Keratinocyte (primary cell): Measurements from ENCODE around the gene CISD1. TPM values are rescaled to one million over a fixed set of nuclear protein-coding genes. Genes with fewer than 3 reads are reported as not detected.

Source experiments
- DNase-seq: peaks from one replicate; pipeline ENCODE4 v3.0.0-alpha.2; 2011; ENCODE audit warnings: low read depth, missing footprints, low spot score
- FAIRE-seq: peaks from 2 replicates; lab custom pipeline; 2011; peaks lifted over from hg19 to GRCh38; lab: Jason Lieb, UNC
- H2AFZ ChIP-seq: 2 replicates; pipeline ENCODE4 v1.6.0; 2012; ENCODE audit warnings: low read length, control low read depth, inconsistent platforms; ENCODE audit not compliant: control insufficient read depth
- H3K27ac ChIP-seq: 2 replicates; pipeline ENCODE4 v1.5.1; 2011; ENCODE audit warnings: low read length; ENCODE audit not compliant: control insufficient read depth, insufficient read depth
- H3K27me3 ChIP-seq: 3 replicates; pipeline ENCODE4 v1.6.0; 2011; ENCODE audit warnings: low read length; ENCODE audit not compliant: control insufficient read depth, insufficient read depth; ENCODE audit errors: extremely low read depth
- H3K36me3 ChIP-seq, 2 experiments: 2 replicates in 1 of 2; 3 replicates in 1 of 2; pipeline ENCODE4 v1.5.1; 2011; ENCODE audit warnings: low read length in 2 of 2, mild to moderate bottlenecking in 1 of 2; ENCODE audit not compliant: control insufficient read depth in 2 of 2, insufficient read depth in 2 of 2; ENCODE audit errors: extremely low read depth in 1 of 2
- H3K4me1 ChIP-seq: 3 replicates; pipeline ENCODE4 v1.5.1; 2011; ENCODE audit warnings: low read length; ENCODE audit not compliant: control insufficient read depth, insufficient read depth; ENCODE audit errors: extremely low read depth
- H3K4me2 ChIP-seq: 3 replicates; pipeline ENCODE4 v1.6.0; 2011; ENCODE audit warnings: low read depth, low read length; ENCODE audit not compliant: control insufficient read depth, insufficient read depth; ENCODE audit errors: extremely low read depth
- H3K4me3 ChIP-seq, 3 experiments: fragments of 200-600 bp in 1 of 3; sonication (generic) in 1 of 3; 2 replicates in 2 of 3; 3 replicates in 1 of 3; pipeline ENCODE4 v1.5.1; 2011 to 2016; ENCODE audit warnings: low read length in 3 of 3, mild to moderate bottlenecking in 3 of 3, control low read depth in 2 of 3, inconsistent platforms in 1 of 3, low read depth in 1 of 3, mixed read lengths in 1 of 3, mixed run types in 1 of 3, moderate library complexity in 1 of 3; ENCODE audit not compliant: control insufficient read depth in 2 of 3, insufficient read depth in 2 of 3; ENCODE audit errors: extremely low read depth in 1 of 3
- H3K79me2 ChIP-seq: 2 replicates; pipeline ENCODE4 v1.6.0; 2012; ENCODE audit warnings: low read length; ENCODE audit not compliant: control insufficient read depth, insufficient read depth
- H3K9ac ChIP-seq: 3 replicates; pipeline ENCODE4 v1.6.0; 2011; ENCODE audit warnings: low read length; ENCODE audit not compliant: control insufficient read depth, insufficient read depth; ENCODE audit errors: extremely low read depth
- H3K9me1 ChIP-seq: 3 replicates; pipeline ENCODE4 v1.6.0; 2011; ENCODE audit warnings: low read length; ENCODE audit not compliant: control insufficient read depth, insufficient read depth; ENCODE audit errors: extremely low read depth
- H3K9me3 ChIP-seq: 2 replicates; pipeline ENCODE4 v1.5.1; 2012; ENCODE audit warnings: low read depth, low read length; ENCODE audit not compliant: control insufficient read depth
- H4K20me1 ChIP-seq: 3 replicates; pipeline ENCODE4 v1.6.0; 2011; ENCODE audit warnings: low read length; ENCODE audit not compliant: control insufficient read depth, insufficient read depth; ENCODE audit errors: extremely low read depth
- EZH2 ChIP-seq: IDR thresholded peaks from one replicate; pipeline ENCODE4 v1.6.1; 2012; ENCODE audit warnings: inconsistent platforms, mild to moderate bottlenecking, low read length, moderate library complexity
- dilution Hi-C: fragments of 300-500 bp; cut with MboI; formaldehyde crosslinking; loops from one replicate; pipeline ENCODE4 v1.7.0; 2020; ENCODE audit warnings: low sequenced_read_pairs; ENCODE audit not compliant: extremely low pct_ligation_motif_present
- polyA plus RNA-seq, 5 experiments: library from polyadenylated mRNA; depleted of rRNA in 3 of 5; stranded (reverse) in 3 of 5; stranded (forward) in 1 of 5; unstranded in 1 of 5; fragments of >200 nt; gene quantifications; 1 replicate in 1 of 5; 2 replicates in 3 of 5; 3 replicates in 1 of 5; pipeline versions ENCODE4 v1.2.1 to v1.2.3, GENCODE V29; 2011 to 2012; ENCODE audit warnings: missing spikeins in 2 of 5, low read depth in 1 of 5, low replicate concordance in 1 of 5
- TF ChIP-seq, protein P1 (sequence below), 3 experiments: IDR thresholded peaks in 1 of 3; conservative IDR thresholded peaks in 1 of 3; optimal IDR thresholded peaks in 1 of 3; 2 replicates in 2 of 3; 3 replicates in 1 of 3; pipeline versions ENCODE3 to v1.5.1; 2011; ENCODE audit warnings: low read length in 3 of 3, mild to moderate bottlenecking in 3 of 3, moderate library complexity in 2 of 3, control low read depth in 1 of 3, inconsistent platforms in 1 of 3; ENCODE audit not compliant: insufficient read depth in 2 of 3; ENCODE audit errors: extremely low read depth in 1 of 3

Gene CISD1
- polyA plus RNA-seq, 1 donor (not counting 4 experiments of a cell fraction or from before 2014, with no cell fraction given) = 81.7 TPM

DNA sequence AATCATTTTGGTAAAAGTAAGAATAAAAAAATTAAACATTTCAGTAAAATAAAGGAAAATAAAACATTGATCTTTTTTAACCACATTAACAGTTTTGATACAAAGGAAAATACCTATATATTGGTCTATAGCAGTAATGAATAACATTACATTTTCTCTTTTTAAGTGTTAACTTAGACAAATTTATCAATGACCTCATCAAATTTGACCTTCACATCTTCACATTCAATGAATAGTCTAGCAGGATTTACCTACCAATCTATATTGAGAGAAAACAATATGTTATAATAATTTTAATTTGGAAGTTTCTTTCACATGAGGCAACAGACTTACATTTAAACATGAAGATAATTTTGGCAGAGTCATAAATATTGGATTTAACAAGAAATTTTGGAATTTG lies 47.9 kb downstream of the CISD1 start:
- Histone ChIP-seq H3K4me2 (no peak overlapping the region), H3K9me1 (no peaks in the 10 kb centered on the region), H2AFZ (no peak overlapping the region), H3K9ac (no peak overlapping the region), H3K79me2 (no peaks in the 10 kb centered on the region), H3K27ac (no peak overlapping the region), H3K9me3 (no peaks in the 10 kb centered on the region), H3K4me1 (no peaks in the 10 kb centered on the region), H3K36me3 (no peaks in the 10 kb centered on the region), H4K20me1 (no peaks in the 10 kb centered on the region), H3K27me3 (no peaks in the 10 kb centered on the region), H3K4me3 (no peak overlapping the region)
- DNase-seq (no peak), FAIRE-seq (no peak)
- dilution Hi-C loops = no loop called here
- TF ChIP-seq EZH2 = no peak
- TF ChIP-seq, protein P1, sequence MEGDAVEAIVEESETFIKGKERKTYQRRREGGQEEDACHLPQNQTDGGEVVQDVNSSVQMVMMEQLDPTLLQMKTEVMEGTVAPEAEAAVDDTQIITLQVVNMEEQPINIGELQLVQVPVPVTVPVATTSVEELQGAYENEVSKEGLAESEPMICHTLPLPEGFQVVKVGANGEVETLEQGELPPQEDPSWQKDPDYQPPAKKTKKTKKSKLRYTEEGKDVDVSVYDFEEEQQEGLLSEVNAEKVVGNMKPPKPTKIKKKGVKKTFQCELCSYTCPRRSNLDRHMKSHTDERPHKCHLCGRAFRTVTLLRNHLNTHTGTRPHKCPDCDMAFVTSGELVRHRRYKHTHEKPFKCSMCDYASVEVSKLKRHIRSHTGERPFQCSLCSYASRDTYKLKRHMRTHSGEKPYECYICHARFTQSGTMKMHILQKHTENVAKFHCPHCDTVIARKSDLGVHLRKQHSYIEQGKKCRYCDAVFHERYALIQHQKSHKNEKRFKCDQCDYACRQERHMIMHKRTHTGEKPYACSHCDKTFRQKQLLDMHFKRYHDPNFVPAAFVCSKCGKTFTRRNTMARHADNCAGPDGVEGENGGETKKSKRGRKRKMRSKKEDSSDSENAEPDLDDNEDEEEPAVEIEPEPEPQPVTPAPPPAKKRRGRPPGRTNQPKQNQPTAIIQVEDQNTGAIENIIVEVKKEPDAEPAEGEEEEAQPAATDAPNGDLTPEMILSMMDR (optimal IDR thresholded peaks at IDR 0.05 in 1 of 3, IDR thresholded peaks at IDR 0.05 in 1 of 3, conservative IDR thresholded peaks at IDR 0.05 in 1 of 3; ENCODE audit: extremely low read depth in 1 of 3, insufficient read depth in 2 of 3, low read length in 3 of 3) = no peak

GRCh38 chr10:58318346-58318745 lies 49.4 kb downstream of the CISD1 start:
- H3K36me3 ChIP-seq = no peaks in the 10 kb centered on the region
- no peak overlapping the region for H3K9ac ChIP-seq
- no peaks in the 10 kb centered on the region for H3K27me3 ChIP-seq
- no peak for DNase-seq
- H2AFZ ChIP-seq = no peak overlapping the region
- no peak overlapping the region for H3K27ac ChIP-seq
- no peaks in the 10 kb centered on the region for H4K20me1 ChIP-seq
- dilution Hi-C loops = no loop called here
- FAIRE-seq = no peak
- H3K9me1 ChIP-seq = no peaks in the 10 kb centered on the region
- H3K4me3 ChIP-seq = no peak overlapping the region
- no peaks in the 10 kb centered on the region for H3K79me2 ChIP-seq
- no peak for TF ChIP-seq EZH2
- TF ChIP-seq, protein P1 (optimal IDR thresholded peaks at IDR 0.05 in 1 of 3, IDR thresholded peaks at IDR 0.05 in 1 of 3, conservative IDR thresholded peaks at IDR 0.05 in 1 of 3; ENCODE audit: extremely low read depth in 1 of 3, insufficient read depth in 2 of 3, low read length in 3 of 3) = no peak
- H3K4me1 ChIP-seq = no peaks in the 10 kb centered on the region
- H3K4me2 ChIP-seq = no peak overlapping the region
- H3K9me3 ChIP-seq = no peaks in the 10 kb centered on the region
